ENCODE results near the gene FGFRL1. TPM values are rescaled to one million over a fixed set of nuclear protein-coding genes. Genes with fewer than 3 reads are reported as not detected.
A peak's percentile ranks its signal among the peaks of the same experiment; 100 is the strongest.

Gene FGFRL1
- total and polyA plus RNA-seq, 2 of the 13 experiments (the other 11 are each of a cell fraction or from before 2014, with no cell fraction given), result 19.1 to 30.6 TPM

GRCh38 chr4:993111-994029 lies 18.1 kb upstream of the FGFRL1 start, which contains the start of gene SLC26A1 (continued):
- peak; percentile 75 for TF ChIP-seq ARID4A (CRISPR knock-in tag; IDR thresholded peaks at IDR 0.05; ENCODE audit: borderline replicate concordance)
- TF ChIP-seq, protein P1, sequence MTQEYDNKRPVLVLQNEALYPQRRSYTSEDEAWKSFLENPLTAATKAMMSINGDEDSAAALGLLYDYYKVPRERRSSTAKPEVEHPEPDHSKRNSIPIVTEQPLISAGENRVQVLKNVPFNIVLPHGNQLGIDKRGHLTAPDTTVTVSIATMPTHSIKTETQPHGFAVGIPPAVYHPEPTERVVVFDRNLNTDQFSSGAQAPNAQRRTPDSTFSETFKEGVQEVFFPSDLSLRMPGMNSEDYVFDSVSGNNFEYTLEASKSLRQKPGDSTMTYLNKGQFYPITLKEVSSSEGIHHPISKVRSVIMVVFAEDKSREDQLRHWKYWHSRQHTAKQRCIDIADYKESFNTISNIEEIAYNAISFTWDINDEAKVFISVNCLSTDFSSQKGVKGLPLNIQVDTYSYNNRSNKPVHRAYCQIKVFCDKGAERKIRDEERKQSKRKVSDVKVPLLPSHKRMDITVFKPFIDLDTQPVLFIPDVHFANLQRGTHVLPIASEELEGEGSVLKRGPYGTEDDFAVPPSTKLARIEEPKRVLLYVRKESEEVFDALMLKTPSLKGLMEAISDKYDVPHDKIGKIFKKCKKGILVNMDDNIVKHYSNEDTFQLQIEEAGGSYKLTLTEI (CRISPR knock-in tag; conservative IDR thresholded peaks at IDR 0.05), result no peak
- no peak for TF ChIP-seq SCMH1 (CRISPR knock-in tag; IDR thresholded peaks at IDR 0.05; ENCODE audit: borderline replicate concordance)
- TF ChIP-seq AKAP8 (CRISPR knock-in tag; IDR thresholded peaks at IDR 0.05), result peak; percentile 9
- TF ChIP-seq, protein P2, sequence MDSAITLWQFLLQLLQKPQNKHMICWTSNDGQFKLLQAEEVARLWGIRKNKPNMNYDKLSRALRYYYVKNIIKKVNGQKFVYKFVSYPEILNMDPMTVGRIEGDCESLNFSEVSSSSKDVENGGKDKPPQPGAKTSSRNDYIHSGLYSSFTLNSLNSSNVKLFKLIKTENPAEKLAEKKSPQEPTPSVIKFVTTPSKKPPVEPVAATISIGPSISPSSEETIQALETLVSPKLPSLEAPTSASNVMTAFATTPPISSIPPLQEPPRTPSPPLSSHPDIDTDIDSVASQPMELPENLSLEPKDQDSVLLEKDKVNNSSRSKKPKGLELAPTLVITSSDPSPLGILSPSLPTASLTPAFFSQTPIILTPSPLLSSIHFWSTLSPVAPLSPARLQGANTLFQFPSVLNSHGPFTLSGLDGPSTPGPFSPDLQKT (CRISPR knock-in tag; IDR thresholded peaks at IDR 0.05; ENCODE audit: borderline replicate concordance), result no peak
- TF ChIP-seq, protein P3, sequence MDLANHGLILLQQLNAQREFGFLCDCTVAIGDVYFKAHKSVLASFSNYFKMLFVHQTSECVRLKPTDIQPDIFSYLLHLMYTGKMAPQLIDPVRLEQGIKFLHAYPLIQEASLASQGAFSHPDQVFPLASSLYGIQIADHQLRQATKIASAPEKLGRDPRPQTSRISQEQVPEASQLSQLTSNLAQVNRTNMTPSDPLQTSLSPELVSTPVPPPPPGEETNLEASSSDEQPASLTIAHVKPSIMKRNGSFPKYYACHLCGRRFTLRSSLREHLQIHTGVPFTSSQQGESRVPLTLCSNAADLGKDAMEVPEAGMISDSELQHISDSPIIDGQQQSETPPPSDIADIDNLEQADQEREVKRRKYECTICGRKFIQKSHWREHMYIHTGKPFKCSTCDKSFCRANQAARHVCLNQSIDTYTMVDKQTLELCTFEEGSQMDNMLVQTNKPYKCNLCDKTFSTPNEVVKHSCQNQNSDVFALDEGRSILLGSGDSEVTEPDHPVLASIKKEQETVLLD (CRISPR knock-in tag; IDR thresholded peaks at IDR 0.05; ENCODE audit: low read depth), result 0 out of 2 replicates have a peak, but pooled peaks have one; percentile 20
- no peak for TF ChIP-seq ZNF256 (CRISPR knock-in tag; conservative IDR thresholded peaks at IDR 0.05)
- TF ChIP-seq RBM39 (IDR thresholded peaks at IDR 0.05; ENCODE audit: low read depth, low read length, poor library complexity, severe bottlenecking), result no peak
- TF ChIP-seq ZNF549 (CRISPR knock-in tag; IDR thresholded peaks at IDR 0.05), result no peak
- no peak; the same call in 1 of the 2 replicates for TF ChIP-seq ETV6 (CRISPR knock-in tag; conservative IDR thresholded peaks at IDR 0.05)
- no peak for TF ChIP-seq SETDB1 (CRISPR knock-in tag; IDR thresholded peaks at IDR 0.05; ENCODE audit: borderline replicate concordance)
- no peak for TF ChIP-seq SRF (IDR thresholded peaks at IDR 0.05; ENCODE audit: low read depth, low read length)
- TF ChIP-seq, protein P4, sequence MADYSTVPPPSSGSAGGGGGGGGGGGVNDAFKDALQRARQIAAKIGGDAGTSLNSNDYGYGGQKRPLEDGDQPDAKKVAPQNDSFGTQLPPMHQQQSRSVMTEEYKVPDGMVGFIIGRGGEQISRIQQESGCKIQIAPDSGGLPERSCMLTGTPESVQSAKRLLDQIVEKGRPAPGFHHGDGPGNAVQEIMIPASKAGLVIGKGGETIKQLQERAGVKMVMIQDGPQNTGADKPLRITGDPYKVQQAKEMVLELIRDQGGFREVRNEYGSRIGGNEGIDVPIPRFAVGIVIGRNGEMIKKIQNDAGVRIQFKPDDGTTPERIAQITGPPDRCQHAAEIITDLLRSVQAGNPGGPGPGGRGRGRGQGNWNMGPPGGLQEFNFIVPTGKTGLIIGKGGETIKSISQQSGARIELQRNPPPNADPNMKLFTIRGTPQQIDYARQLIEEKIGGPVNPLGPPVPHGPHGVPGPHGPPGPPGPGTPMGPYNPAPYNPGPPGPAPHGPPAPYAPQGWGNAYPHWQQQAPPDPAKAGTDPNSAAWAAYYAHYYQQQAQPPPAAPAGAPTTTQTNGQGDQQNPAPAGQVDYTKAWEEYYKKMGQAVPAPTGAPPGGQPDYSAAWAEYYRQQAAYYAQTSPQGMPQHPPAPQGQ (CRISPR knock-in tag; IDR thresholded peaks at IDR 0.05; ENCODE audit: borderline replicate concordance), result no peak; the same call in 1 of the 2 replicates
- TF ChIP-seq ZBTB3 (CRISPR knock-in tag; IDR thresholded peaks at IDR 0.05; ENCODE audit: borderline replicate concordance, low read depth), result peak; percentile 12; the same call in 1 of the 2 replicates
- peak; percentile 73; the same call in 2 of the 3 replicates for TF ChIP-seq MXI1 (IDR thresholded peaks at IDR 0.05; ENCODE audit: borderline replicate concordance, low read depth, low read length)
- no peak; the same call in 1 of the 2 replicates for TF ChIP-seq NFKBIZ (CRISPR knock-in tag; IDR thresholded peaks at IDR 0.05)

Data from HepG2 (cell line).